ENCODE measurements around the gene LGALS7. TPM values are rescaled to one million over a fixed set of nuclear protein-coding genes. Genes with fewer than 3 reads are reported as not detected.

Gene LGALS7
- total RNA-seq, 2 experiments from 2014 or later: not detected

GRCh38 chr19:38781058-38781457 is 7.7 kb upstream of the LGALS7 start:
- intact Hi-C loops (cut with micrococcal nuclease; ENCODE audit: unreplicated experiment): no loop called here

GRCh38 chr19:38780443-38780842 is 7.1 kb upstream of the LGALS7 start:
- no peaks in the 10 kb centered on the region for H3K79me2 ChIP-seq (ENCODE audit: insufficient read depth, low read depth, low read length)
- BruUV-seq (replicated peaks): no TSS peak
- ChIA-PET CTCF (ENCODE audit: unreplicated experiment) (no interaction called here), POLR2A (no interaction called here)
- H3K9me2 ChIP-seq (ENCODE audit: insufficient read depth, low read length): no peaks in the 10 kb centered on the region
- H3K27ac ChIP-seq (ENCODE audit: low read depth, low read length, poor library complexity, severe bottlenecking): no peak overlapping the region
- no peaks in the 10 kb centered on the region for H3K36me3 ChIP-seq (ENCODE audit: insufficient read depth, low read length)
- no peaks in the 10 kb centered on the region for H3K9me3 ChIP-seq (ENCODE audit: low read length)
- intact Hi-C loops (cut with micrococcal nuclease; ENCODE audit: unreplicated experiment): no loop called here
- DNase-seq (ENCODE audit: low spot score): no peak
- TF ChIP-seq EZH2phosphoT487 (IDR thresholded peaks at IDR 0.05; ENCODE audit: borderline replicate concordance, low read depth, low read length) (no peak), CTCF (conservative IDR thresholded peaks at IDR 0.05; ENCODE audit: low read length) (no peak)
- no peak overlapping the region for H2AFZ ChIP-seq (ENCODE audit: low read length)
- no peaks in the 10 kb centered on the region for H4K20me1 ChIP-seq (ENCODE audit: insufficient read depth, low read length)
- no peaks in the 10 kb centered on the region for H3K4me1 ChIP-seq (ENCODE audit: insufficient read depth, low read length, poor library complexity, severe bottlenecking)
- H3K4me2 ChIP-seq (ENCODE audit: low read length): no peak overlapping the region
- no peak overlapping the region for H3K4me3 ChIP-seq (ENCODE audit: low read depth, low read length, poor library complexity, severe bottlenecking)

More at GRCh38 chr19:38781058-38781457, 7.7 kb upstream of the LGALS7 start:
- H3K36me3 ChIP-seq (ENCODE audit: insufficient read depth, low read length): no peaks in the 10 kb centered on the region
- no peak for TF ChIP-seq CTCF (conservative IDR thresholded peaks at IDR 0.05; ENCODE audit: low read length)
- no peak for TF ChIP-seq EZH2phosphoT487 (IDR thresholded peaks at IDR 0.05; ENCODE audit: borderline replicate concordance, low read depth, low read length)
- no peaks in the 10 kb centered on the region for H3K9me3 ChIP-seq (ENCODE audit: low read length)
- H3K9me2 ChIP-seq (ENCODE audit: insufficient read depth, low read length): no peaks in the 10 kb centered on the region
- no peak overlapping the region for H3K4me3 ChIP-seq (ENCODE audit: low read depth, low read length, poor library complexity, severe bottlenecking)
- no TSS peak for BruUV-seq (replicated peaks)
- H2AFZ ChIP-seq (ENCODE audit: low read length): no peak overlapping the region
- H3K27ac ChIP-seq (ENCODE audit: low read depth, low read length, poor library complexity, severe bottlenecking): no peak overlapping the region
- ChIA-PET POLR2A (no interaction called here), CTCF (ENCODE audit: unreplicated experiment) (no interaction called here)
- DNase-seq (ENCODE audit: low spot score): no peak
- H3K4me1 ChIP-seq (ENCODE audit: insufficient read depth, low read length, poor library complexity, severe bottlenecking): no peaks in the 10 kb centered on the region
- H3K79me2 ChIP-seq (ENCODE audit: insufficient read depth, low read depth, low read length): no peaks in the 10 kb centered on the region
- H3K4me2 ChIP-seq (ENCODE audit: low read length): no peak overlapping the region
- no peaks in the 10 kb centered on the region for H4K20me1 ChIP-seq (ENCODE audit: insufficient read depth, low read length)

GRCh38 chr19:38778733-38779132 is 5.4 kb upstream of the LGALS7 start:
- ChIA-PET CTCF (ENCODE audit: unreplicated experiment) (interaction anchor here (0.6 kb wide), 1 partner anchor 501 kb away, joined by 3 read pairs; no protein-coding TSS in a partner anchor), POLR2A (no interaction called here)
- no peak overlapping the region for H3K4me2 ChIP-seq (ENCODE audit: low read length)
- H3K9me3 ChIP-seq (ENCODE audit: low read length): no peaks in the 10 kb centered on the region
- H3K9me2 ChIP-seq (ENCODE audit: insufficient read depth, low read length): no peaks in the 10 kb centered on the region
- no TSS peak for BruUV-seq (replicated peaks)
- intact Hi-C loops (cut with micrococcal nuclease; ENCODE audit: unreplicated experiment): no loop called here
- H2AFZ ChIP-seq (ENCODE audit: low read length): no peak overlapping the region
- no peaks in the 10 kb centered on the region for H3K36me3 ChIP-seq (ENCODE audit: insufficient read depth, low read length)
- no peak overlapping the region for H3K4me3 ChIP-seq (ENCODE audit: low read depth, low read length, poor library complexity, severe bottlenecking)
- no peaks in the 10 kb centered on the region for H3K79me2 ChIP-seq (ENCODE audit: insufficient read depth, low read depth, low read length)
- TF ChIP-seq CTCF (conservative IDR thresholded peaks at IDR 0.05; ENCODE audit: low read length): no peak
- H3K27ac ChIP-seq (ENCODE audit: low read depth, low read length, poor library complexity, severe bottlenecking): no peak overlapping the region
- H4K20me1 ChIP-seq (ENCODE audit: insufficient read depth, low read length): no peaks in the 10 kb centered on the region
- H3K4me1 ChIP-seq (ENCODE audit: insufficient read depth, low read length, poor library complexity, severe bottlenecking): no peaks in the 10 kb centered on the region
- no peak for DNase-seq (ENCODE audit: low spot score)
